Left lung (tissue), 10 donors: Measurements from ENCODE around the gene PRRX2. TPM values are rescaled to one million over a fixed set of nuclear protein-coding genes. Genes with fewer than 3 reads are reported as not detected.

ENCODE experiments used
- ATAC-seq: fragments of 200-7000 bp; cut with Tn5 transposase; one replicate; pipeline ENCODE4 v1.9.1; 2020; ENCODE audit warnings: moderate library complexity
- DNase-seq, 4 donors: peaks; one replicate each; pipeline ENCODE4 v3.0.0-alpha.2; 2013 to 2020
- H3K27ac ChIP-seq, 2 donors: fragments of 200-600 bp; sonication (generic) in 1 of 2; one replicate each; pipeline versions ENCODE4 v1.5.0 to v1.8.0; 2020 to 2021
- H3K27me3 ChIP-seq, 2 donors: fragments of 200-600 bp; sonication (generic) in 1 of 2; one replicate each; pipeline versions ENCODE4 v1.5.0 to v1.8.0; 2020 to 2021
- H3K36me3 ChIP-seq, 2 donors: fragments of 200-600 bp; sonication (generic) in 1 of 2; one replicate each; pipeline versions ENCODE4 v1.5.0 to v1.8.0; 2020 to 2021
- H3K4me1 ChIP-seq, 2 donors: fragments of 200-600 bp; one replicate each; pipeline ENCODE4 v1.8.0; 2021
- H3K4me3 ChIP-seq, 2 donors: fragments of 200-600 bp; sonication (generic) in 1 of 2; one replicate each; pipeline versions ENCODE4 v1.5.0 to v1.8.0; 2020 to 2021; ENCODE audit warnings: mild to moderate bottlenecking in 1 of 2
- H3K9me3 ChIP-seq, 2 donors: fragments of 200-600 bp; sonication (generic) in 1 of 2; one replicate each; pipeline versions ENCODE4 v1.5.0 to v1.8.0; 2020 to 2021
- CTCF ChIP-seq, 2 donors: fragments of 200-600 bp; sonication (generic) in 1 of 2; IDR thresholded peaks; one replicate each; pipeline versions ENCODE4 v1.5.0 to v1.8.0; 2021; ENCODE audit warnings: antibody characterized with exemption in 2 of 2
- intact Hi-C, 2 donors: fragments of 100-400 bp; cut with DNase I; formaldehyde crosslinking; loops; one replicate each; pipeline versions ENCODE4 v1.11.2 to v1.14.2; 2022
- polyA plus RNA-seq, 6 donors: library from polyadenylated mRNA; unstranded; fragments of 120-200 nt; gene quantifications; one replicate each; pipeline ENCODE4 v1.2.1, GENCODE V29; 2013; ENCODE audit not compliant: insufficient read length in 6 of 6
- total RNA-seq, 2 donors: library from RNA; stranded (reverse); fragmentation: NEBNext Ultra II Directional; extraction: Animal tissue kit (Norgen Biotek cat#: 25700); gene quantifications; one replicate each; pipeline ENCODE4 v1.2.1, GENCODE V29; 2021
- donor health status: DM: no; HTN: yes; CAD: no.
- donor health status: DM: no; HTN: no; CAD: no.

Gene PRRX2
- total and polyA plus RNA-seq, 8 donors, result 0.56 to 5.6 (median 1.0) TPM

GRCh38 chr9:129720865-129721545 lies 55.6 kb downstream of the PRRX2 start:
- Histone ChIP-seq H3K4me3 (no peak overlapping the region), H3K27me3 (peaks cover 0 to 26% of the 10 kb centered on the region in 2 donors), H3K9me3 (no peaks in the 10 kb centered on the region), H3K36me3 (no peaks in the 10 kb centered on the region), H3K27ac (no peak overlapping the region), H3K4me1 (no peaks in the 10 kb centered on the region)
- ATAC-seq (no peak), DNase-seq (no peak)
- TF ChIP-seq CTCF (IDR thresholded peaks at IDR 0.05), result no peak
- intact Hi-C loops, result no loop called here

GRCh38 chr9:129722913-129723312 lies 57.5 kb downstream of the PRRX2 start:
- ATAC-seq, result no peak

DNA sequence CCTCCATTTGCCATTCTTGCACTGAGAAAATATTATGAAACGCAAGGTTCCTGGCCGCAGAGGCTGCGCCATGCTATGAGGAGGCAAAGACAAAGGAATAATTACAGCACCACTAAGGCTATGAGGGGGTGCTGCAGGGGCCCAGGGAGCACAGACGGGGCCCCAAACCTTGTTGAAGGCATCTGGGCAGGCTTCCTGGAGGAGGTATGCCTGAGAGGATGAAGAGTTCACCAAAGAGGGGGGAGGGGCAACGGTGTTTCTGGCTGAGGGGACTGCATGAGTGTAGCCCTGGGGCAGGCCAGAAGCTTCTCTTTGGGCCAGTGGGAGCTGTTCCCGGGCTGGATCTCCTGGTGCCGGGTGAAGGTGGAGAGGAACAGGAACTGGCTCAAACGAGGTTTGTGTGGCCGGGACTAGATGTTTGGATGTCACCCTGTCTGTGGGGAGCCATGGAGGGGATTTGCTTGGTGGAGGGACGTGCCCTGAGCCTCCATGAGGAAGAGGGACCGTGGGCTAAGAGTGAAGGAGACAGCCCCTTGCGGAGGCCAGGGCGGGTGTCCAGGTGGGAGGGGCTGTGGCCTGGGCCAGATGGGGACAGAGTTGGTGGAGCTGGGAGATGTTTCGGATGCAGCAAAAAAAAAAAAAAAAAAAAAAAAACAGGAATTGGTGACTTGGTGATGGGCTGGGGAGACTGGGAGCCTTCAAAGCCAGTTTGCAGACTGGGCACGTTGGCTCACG lies 59.2 kb downstream of the PRRX2 start:
- intact Hi-C loops, result no loop called here
- ATAC-seq, result no peak
- H3K4me3 ChIP-seq, result no peak overlapping the region
- no peak overlapping the region for H3K27ac ChIP-seq
- no peak for DNase-seq
- H3K4me1 ChIP-seq, result peaks cover 0 to 9% of the 10 kb centered on the region in 2 donors
- no peaks in the 10 kb centered on the region for H3K9me3 ChIP-seq
- H3K36me3 ChIP-seq, result no peaks in the 10 kb centered on the region
- no peak for TF ChIP-seq CTCF (IDR thresholded peaks at IDR 0.05)
- peaks cover 0 to 30% of the 10 kb centered on the region in 2 donors for H3K27me3 ChIP-seq

More at GRCh38 chr9:129722913-129723312, 57.5 kb downstream of the PRRX2 start:
- H3K9me3 ChIP-seq, result no peaks in the 10 kb centered on the region
- intact Hi-C loops, result no loop called here
- DNase-seq, result no peak
- peaks cover 0 to 9% of the 10 kb centered on the region in 2 donors for H3K4me1 ChIP-seq
- peaks cover 0 to 36% of the 10 kb centered on the region in 2 donors for H3K27me3 ChIP-seq
- H3K27ac ChIP-seq, result no peak overlapping the region
- H3K4me3 ChIP-seq, result no peak overlapping the region
- no peak for TF ChIP-seq CTCF (IDR thresholded peaks at IDR 0.05)
- H3K36me3 ChIP-seq, result no peaks in the 10 kb centered on the region

GRCh38 chr9:129725795-129726251 lies 60.4 kb downstream of the PRRX2 start:
- no peak for ATAC-seq
- intact Hi-C loops, result no loop called here
- Histone ChIP-seq H3K4me3 (no peak overlapping the region), H3K4me1 (peaks cover 0 to 9% of the 10 kb centered on the region in 2 donors), H3K36me3 (no peaks in the 10 kb centered on the region), H3K27ac (no peak overlapping the region), H3K27me3 (peaks cover 0 to 32% of the 10 kb centered on the region in 2 donors), H3K9me3 (no peaks in the 10 kb centered on the region)
- TF ChIP-seq CTCF (IDR thresholded peaks at IDR 0.05), result no peak
- no peak for DNase-seq
